ENCODE results near the gene SLC2A11. TPM values are rescaled to one million over a fixed set of nuclear protein-coding genes. Genes with fewer than 3 reads are reported as not detected.

SLC2A11 gene
- total RNA-seq, 1 donor from 2014 or later = 9.2 TPM

DNA sequence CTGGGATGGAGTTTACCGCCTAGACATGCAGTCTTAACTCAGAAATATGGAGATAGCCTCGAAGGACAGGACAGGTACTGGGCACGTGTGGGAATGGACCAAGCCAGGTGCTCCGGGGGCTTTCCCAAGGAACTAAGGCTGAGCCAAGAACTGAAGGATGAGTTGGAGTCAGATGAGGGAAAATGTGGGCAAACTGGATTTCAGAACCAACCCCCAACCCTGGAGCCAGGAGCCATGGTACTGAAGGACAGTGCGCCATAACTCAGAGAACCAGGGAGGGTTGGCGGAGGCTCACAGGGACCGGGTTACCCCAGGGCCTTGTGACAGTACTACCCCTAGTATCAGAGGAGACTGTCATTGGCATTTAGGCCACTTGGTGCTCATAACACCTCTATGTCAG, 34.1 kb downstream of the SLC2A11 start:
- H3K4me3 Mint-ChIP-seq (ENCODE audit: unreplicated experiment) = no peak overlapping the region
- peaks cover 5% of the 10 kb centered on the region for H3K27me3 Mint-ChIP-seq (ENCODE audit: unreplicated experiment)
- no peaks in the 10 kb centered on the region for H3K36me3 Mint-ChIP-seq (ENCODE audit: low read depth, unreplicated experiment)
- peaks cover 5% of the 10 kb centered on the region for H3K4me1 Mint-ChIP-seq (ENCODE audit: unreplicated experiment)
- no peak overlapping the region for H3K27ac Mint-ChIP-seq (ENCODE audit: unreplicated experiment)
- no peak for DNase-seq (ENCODE audit: low spot score)
- TF ChIP-seq, protein P1, sequence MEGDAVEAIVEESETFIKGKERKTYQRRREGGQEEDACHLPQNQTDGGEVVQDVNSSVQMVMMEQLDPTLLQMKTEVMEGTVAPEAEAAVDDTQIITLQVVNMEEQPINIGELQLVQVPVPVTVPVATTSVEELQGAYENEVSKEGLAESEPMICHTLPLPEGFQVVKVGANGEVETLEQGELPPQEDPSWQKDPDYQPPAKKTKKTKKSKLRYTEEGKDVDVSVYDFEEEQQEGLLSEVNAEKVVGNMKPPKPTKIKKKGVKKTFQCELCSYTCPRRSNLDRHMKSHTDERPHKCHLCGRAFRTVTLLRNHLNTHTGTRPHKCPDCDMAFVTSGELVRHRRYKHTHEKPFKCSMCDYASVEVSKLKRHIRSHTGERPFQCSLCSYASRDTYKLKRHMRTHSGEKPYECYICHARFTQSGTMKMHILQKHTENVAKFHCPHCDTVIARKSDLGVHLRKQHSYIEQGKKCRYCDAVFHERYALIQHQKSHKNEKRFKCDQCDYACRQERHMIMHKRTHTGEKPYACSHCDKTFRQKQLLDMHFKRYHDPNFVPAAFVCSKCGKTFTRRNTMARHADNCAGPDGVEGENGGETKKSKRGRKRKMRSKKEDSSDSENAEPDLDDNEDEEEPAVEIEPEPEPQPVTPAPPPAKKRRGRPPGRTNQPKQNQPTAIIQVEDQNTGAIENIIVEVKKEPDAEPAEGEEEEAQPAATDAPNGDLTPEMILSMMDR (IDR thresholded peaks at IDR 0.05; ENCODE audit: unreplicated experiment) = no peak
- no peaks in the 10 kb centered on the region for H3K9me3 Mint-ChIP-seq (ENCODE audit: unreplicated experiment)

- no peak for DNase-seq (ENCODE audit: low spot score)
- no peaks in the 10 kb centered on the region for H3K9me3 Mint-ChIP-seq (ENCODE audit: unreplicated experiment)
- H3K4me3 Mint-ChIP-seq (ENCODE audit: unreplicated experiment) = no peak overlapping the region
- peaks cover 5% of the 10 kb centered on the region for H3K4me1 Mint-ChIP-seq (ENCODE audit: unreplicated experiment)
- H3K27me3 Mint-ChIP-seq (ENCODE audit: unreplicated experiment) = peaks cover 5% of the 10 kb centered on the region
- H3K27ac Mint-ChIP-seq (ENCODE audit: unreplicated experiment) = no peak overlapping the region
- peaks cover 1% of the 10 kb centered on the region for H3K36me3 Mint-ChIP-seq (ENCODE audit: low read depth, unreplicated experiment)
- TF ChIP-seq, protein P1 (IDR thresholded peaks at IDR 0.05; ENCODE audit: unreplicated experiment) = no peak
Observed at GRCh38 chr22:23892130-23892529, 34.5 kb downstream of the SLC2A11 start.

DNA sequence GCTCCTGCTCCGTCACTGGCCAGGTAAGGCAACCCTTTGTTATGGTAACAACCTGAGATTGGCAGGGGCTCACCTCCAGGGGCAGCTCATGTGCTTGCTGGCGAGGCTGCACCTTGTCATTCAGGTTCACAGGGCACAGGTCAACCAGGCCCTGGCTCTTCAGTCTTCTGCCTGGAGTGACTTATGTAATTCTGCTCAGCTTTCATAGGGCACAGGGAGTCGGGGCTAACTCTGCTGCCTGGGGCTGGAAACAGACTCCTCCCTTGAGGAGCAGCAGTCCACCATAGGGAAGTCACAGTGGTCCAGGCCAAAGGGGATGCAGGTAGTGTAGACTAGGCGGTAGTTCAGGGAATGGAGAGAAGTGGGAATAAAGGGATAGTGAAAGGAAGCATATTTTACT, 35.0 kb downstream of the SLC2A11 start:
- peaks cover 5% of the 10 kb centered on the region for H3K27me3 Mint-ChIP-seq (ENCODE audit: unreplicated experiment)
- peaks cover 3% of the 10 kb centered on the region for H3K36me3 Mint-ChIP-seq (ENCODE audit: low read depth, unreplicated experiment)
- TF ChIP-seq, protein P1 (IDR thresholded peaks at IDR 0.05; ENCODE audit: unreplicated experiment) = no peak
- no peak for DNase-seq (ENCODE audit: low spot score)
- H3K27ac Mint-ChIP-seq (ENCODE audit: unreplicated experiment) = peak overlapping the region; percentile 42
- H3K4me1 Mint-ChIP-seq (ENCODE audit: unreplicated experiment) = peaks cover 5% of the 10 kb centered on the region
- H3K4me3 Mint-ChIP-seq (ENCODE audit: unreplicated experiment) = peak overlapping the region; percentile 32
- no peaks in the 10 kb centered on the region for H3K9me3 Mint-ChIP-seq (ENCODE audit: unreplicated experiment)

DNA sequence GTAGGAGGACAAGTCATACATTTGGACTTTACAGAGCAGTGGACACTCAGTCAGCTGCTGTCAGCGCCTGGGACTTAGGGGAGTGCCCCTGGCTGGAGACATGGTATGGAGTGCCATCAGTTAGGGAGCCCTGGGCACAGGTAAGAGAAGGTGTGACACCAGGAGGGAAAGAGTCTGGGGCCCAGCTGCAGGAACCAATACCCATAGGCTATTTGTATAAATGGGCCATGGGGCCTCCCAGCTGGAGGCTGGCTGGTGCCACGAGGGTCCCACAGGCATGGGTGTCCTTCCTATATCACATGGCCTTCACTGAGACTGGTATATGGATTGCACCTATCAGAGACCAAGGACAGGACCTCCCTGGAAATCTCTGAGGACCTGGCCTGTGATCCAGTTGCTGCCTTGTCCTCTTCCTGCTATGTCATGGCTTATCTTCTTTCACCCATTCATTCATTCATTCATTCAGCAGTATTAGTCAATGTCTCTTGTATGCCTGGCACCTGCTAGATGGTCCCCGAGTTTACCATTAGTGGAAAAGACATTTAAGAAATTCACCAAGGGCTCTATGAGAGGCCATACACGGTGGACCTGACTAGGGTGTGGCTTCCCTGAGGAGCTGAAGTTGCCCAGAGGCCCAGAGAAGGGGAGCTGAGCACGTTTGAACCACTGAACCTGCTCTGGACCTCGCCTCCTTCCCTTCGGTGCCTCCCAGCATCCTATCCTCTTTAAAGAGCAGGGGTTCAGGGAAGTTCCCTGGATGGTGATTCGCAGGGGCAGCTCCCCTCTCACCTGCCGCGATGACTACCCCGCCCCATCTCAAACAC, 35.7 kb downstream of the SLC2A11 start:
- Mint-ChIP-seq H3K4me1 (ENCODE audit: unreplicated experiment) (peaks cover 5% of the 10 kb centered on the region), H3K27ac (ENCODE audit: unreplicated experiment) (peak overlapping the region; percentile 42), H3K36me3 (ENCODE audit: low read depth, unreplicated experiment) (peaks cover 3% of the 10 kb centered on the region), H3K4me3 (ENCODE audit: unreplicated experiment) (peak overlapping the region; percentile 89), H3K9me3 (ENCODE audit: unreplicated experiment) (no peaks in the 10 kb centered on the region), H3K27me3 (ENCODE audit: unreplicated experiment) (peaks cover 5% of the 10 kb centered on the region)
- DNase-seq (ENCODE audit: low spot score) = no peak
- TF ChIP-seq, protein P1 (IDR thresholded peaks at IDR 0.05; ENCODE audit: unreplicated experiment) = no peak
